Loucy (cell line): ENCODE results near the gene FUT7.

Experiments
- CTCF ChIP-seq: fragments of 200-600 bp; sonication (generic); conservative IDR thresholded peaks from 2 replicates; pipeline ENCODE4 v1.5.1; 2014; ENCODE audit warnings: mild to moderate bottlenecking, antibody characterized with exemption, low read length
- EZH2phosphoT487 ChIP-seq: fragments of 200-600 bp; IDR thresholded peaks from 2 replicates; pipeline ENCODE4 v1.6.1; 2018; ENCODE audit warnings: antibody characterized with exemption, mild to moderate bottlenecking, moderate library complexity, borderline replicate concordance

GRCh38 chr9:136985853-136986252 is 46.0 kb downstream of the FUT7 start:
- TF ChIP-seq CTCF (no peak), EZH2phosphoT487 (no peak)
